Mesodermal cell (in vitro differentiated cells): ENCODE measurements around the gene FH.
A peak's percentile ranks its signal among the peaks of the same experiment; 100 is the strongest.

Experiments used
- H3K27ac ChIP-seq: 2 replicates; pipeline ENCODE4 v1.7.0; 2013; ENCODE audit warnings: mild to moderate bottlenecking, low read depth, low read length, moderate library complexity; ENCODE audit not compliant: severe bottlenecking
- H3K36me3 ChIP-seq: 2 replicates; pipeline ENCODE4 v1.7.1; 2013; ENCODE audit warnings: mild to moderate bottlenecking, low read length, moderate library complexity; ENCODE audit not compliant: control insufficient read depth, insufficient read depth
- H3K4me1 ChIP-seq: one replicate; pipeline ENCODE4 v1.7.1; 2013; ENCODE audit warnings: mild to moderate bottlenecking, low read length; ENCODE audit not compliant: insufficient read depth, control insufficient read depth, poor library complexity, severe bottlenecking
- H3K4me3 ChIP-seq: 2 replicates; pipeline ENCODE4 v1.7.0; 2013; ENCODE audit warnings: low read length, control low read depth, mild to moderate bottlenecking; ENCODE audit not compliant: insufficient read depth, poor library complexity, severe bottlenecking; ENCODE audit errors: extremely low read depth
- H3K9me3 ChIP-seq: 2 replicates; pipeline ENCODE4 v1.7.1; 2013; ENCODE audit warnings: mild to moderate bottlenecking, low read length, moderate library complexity; ENCODE audit not compliant: control insufficient read depth
- whole genome bisulfite sequencing, 2 experiments: methylation state at CpG; one replicate each; pipeline ENCODE4 v1.1.5; 2013; ENCODE audit warnings: missing lambda C conversion rate in 2 of 2; ENCODE audit not compliant: insufficient coverage in 2 of 2; 5-methylcytosine and 5-hydroxymethylcytosine counted together

The FH gene

GRCh38 chr1:241482761-241483250, 36.7 kb downstream of the FH start:
- Histone ChIP-seq H3K4me1 (peaks cover 13% of the 10 kb centered on the region), H3K36me3 (no peaks in the 10 kb centered on the region), H3K27ac (peak overlapping the region; percentile 43), H3K9me3 (peaks cover 3% of the 10 kb centered on the region), H3K4me3 (no peak overlapping the region)
- no CpG with 5 or more reads among the region's 1 CpG for WGBS, 2 experiments

- no peak overlapping the region for H3K27ac ChIP-seq
- H3K4me3 ChIP-seq: no peak overlapping the region
- H3K4me1 ChIP-seq: peaks cover 13% of the 10 kb centered on the region
- peaks cover 3% of the 10 kb centered on the region for H3K9me3 ChIP-seq
- H3K36me3 ChIP-seq: no peaks in the 10 kb centered on the region
Observed at GRCh38 chr1:241479294-241479693, 40.3 kb downstream of the FH start.

- Histone ChIP-seq H3K4me1 (no peaks in the 10 kb centered on the region), H3K4me3 (no peak overlapping the region), H3K27ac (no peak overlapping the region), H3K36me3 (no peaks in the 10 kb centered on the region), H3K9me3 (peaks cover 3% of the 10 kb centered on the region)
- 62 to 100% methylated on average over 1 of the region's 1 CpG for WGBS, 2 experiments
Observed at GRCh38 chr1:241475671-241476070, 43.9 kb downstream of the FH start.

GRCh38 chr1:241473026-241473425, 46.5 kb downstream of the FH start:
- no peaks in the 10 kb centered on the region for H3K9me3 ChIP-seq
- WGBS, 2 experiments: 60% methylated on average over 1 of the region's 1 CpG; no CpG with 5 or more reads in 1 of the 2 experiments
- H3K36me3 ChIP-seq: no peaks in the 10 kb centered on the region
- no peak overlapping the region for H3K4me3 ChIP-seq
- H3K4me1 ChIP-seq: no peaks in the 10 kb centered on the region
- H3K27ac ChIP-seq: no peak overlapping the region

- H3K4me1 ChIP-seq: no peaks in the 10 kb centered on the region
- no peaks in the 10 kb centered on the region for H3K9me3 ChIP-seq
- H3K36me3 ChIP-seq: no peaks in the 10 kb centered on the region
- 100% methylated on average over 1 to 3 of the region's 5 CpGs for WGBS, 2 experiments
- H3K27ac ChIP-seq: no peak overlapping the region
- no peak overlapping the region for H3K4me3 ChIP-seq
Observed at GRCh38 chr1:241470908-241471590, 48.5 kb downstream of the FH start.

- H3K27ac ChIP-seq: no peak overlapping the region
- WGBS, 2 experiments: 100% methylated on average over 2 of the region's 3 CpGs; no CpG with 5 or more reads in 1 of the 2 experiments
- H3K4me1 ChIP-seq: no peaks in the 10 kb centered on the region
- no peak overlapping the region for H3K4me3 ChIP-seq
- no peaks in the 10 kb centered on the region for H3K36me3 ChIP-seq
- H3K9me3 ChIP-seq: no peaks in the 10 kb centered on the region
Observed at GRCh38 chr1:241470361-241470760, 49.2 kb downstream of the FH start.

GRCh38 chr1:241465673-241466072, 53.9 kb downstream of the FH start:
- no peaks in the 10 kb centered on the region for H3K36me3 ChIP-seq
- H3K27ac ChIP-seq: no peak overlapping the region
- 95 to 96% methylated on average over 3 to 4 of the region's 8 CpGs for WGBS, 2 experiments
- no peaks in the 10 kb centered on the region for H3K4me1 ChIP-seq
- no peak overlapping the region for H3K4me3 ChIP-seq
- H3K9me3 ChIP-seq: no peaks in the 10 kb centered on the region

- no CpG with 5 or more reads among the region's 4 CpGs for WGBS, 2 experiments
- H3K4me3 ChIP-seq: no peak overlapping the region
- H3K4me1 ChIP-seq: no peaks in the 10 kb centered on the region
- no peaks in the 10 kb centered on the region for H3K9me3 ChIP-seq
- H3K27ac ChIP-seq: no peak overlapping the region
- H3K36me3 ChIP-seq: no peaks in the 10 kb centered on the region
Observed at GRCh38 chr1:241464985-241465384, 54.6 kb downstream of the FH start.

- no CpG with 5 or more reads among the region's 2 CpGs for WGBS, 2 experiments
- H3K36me3 ChIP-seq: no peaks in the 10 kb centered on the region
- H3K4me3 ChIP-seq: no peak overlapping the region
- no peak overlapping the region for H3K27ac ChIP-seq
- H3K4me1 ChIP-seq: no peaks in the 10 kb centered on the region
- H3K9me3 ChIP-seq: no peaks in the 10 kb centered on the region
Observed at GRCh38 chr1:241462391-241462790, 57.2 kb downstream of the FH start.

- no peak overlapping the region for H3K4me3 ChIP-seq
- no peak overlapping the region for H3K27ac ChIP-seq
- H3K4me1 ChIP-seq: no peaks in the 10 kb centered on the region
- H3K9me3 ChIP-seq: no peaks in the 10 kb centered on the region
- 68 to 100% methylated on average over 2 to 4 of the region's 6 CpGs for WGBS, 2 experiments
- no peaks in the 10 kb centered on the region for H3K36me3 ChIP-seq
Observed at GRCh38 chr1:241460098-241460873, 59.3 kb downstream of the FH start.
